ENCODE results near the gene DSCAM. TPM values are rescaled to one million over a fixed set of nuclear protein-coding genes. Genes with fewer than 3 reads are reported as not detected.
A peak's percentile ranks its signal among the peaks of the same experiment; 100 is the strongest.

DSCAM gene
- total and polyA plus RNA-seq, 4 donors = 0.02 to 0.25 (median 0.09) TPM

- no peak for TF ChIP-seq CTCF (IDR thresholded peaks at IDR 0.05; ENCODE audit: control extremely low read depth, extremely low read depth)
- ATAC-seq (ENCODE audit: insufficient read depth, low FRiP score) = no peak
Observed at GRCh38 chr21:40732253-40733023, 114.5 kb downstream of the DSCAM start.

GRCh38 chr21:40731206-40731605 lies 115.8 kb downstream of the DSCAM start:
- no peaks in the 10 kb centered on the region for H3K36me3 ChIP-seq (ENCODE audit: control insufficient read depth in 4 of 4, insufficient read depth in 4 of 4, low read length in 4 of 4)
- H3K9ac ChIP-seq (ENCODE audit: insufficient read depth in 1 of 2, low read length in 2 of 2) = no peak overlapping the region
- DNase-seq (no peak), ATAC-seq (ENCODE audit: insufficient read depth, low FRiP score) (no peak)
- no peak overlapping the region for H3K27ac ChIP-seq (ENCODE audit: low read depth in 1 of 2, low read length in 1 of 2)
- no peak overlapping the region for H3K4me3 ChIP-seq
- H3K4me1 ChIP-seq (ENCODE audit: control insufficient read depth in 5 of 5, insufficient read depth in 5 of 5, low read length in 5 of 5) = no peaks in the 10 kb centered on the region
- WGBS, 2 donors = 96% methylated on average over 1 of the region's 1 CpG
- H3K27me3 ChIP-seq (ENCODE audit: control insufficient read depth in 3 of 3, insufficient read depth in 3 of 3, low read length in 2 of 3) = no peaks in the 10 kb centered on the region
- no peak for TF ChIP-seq CTCF (IDR thresholded peaks at IDR 0.05; ENCODE audit: control extremely low read depth, extremely low read depth)
- H3K9me3 ChIP-seq (ENCODE audit: control insufficient read depth in 4 of 4, insufficient read depth in 3 of 4, low read length in 3 of 4) = peaks cover 0 to 2% (median 0%) of the 10 kb centered on the region in 4 donors

More at GRCh38 chr21:40732253-40733023, 114.5 kb downstream of the DSCAM start:
- Histone ChIP-seq H3K9me3 (ENCODE audit: control insufficient read depth in 4 of 4, insufficient read depth in 3 of 4, low read length in 3 of 4) (peaks cover 0 to 2% (median 0%) of the 10 kb centered on the region in 4 donors), H3K9ac (ENCODE audit: insufficient read depth in 1 of 2, low read length in 2 of 2) (no peak overlapping the region), H3K4me3 (no peak overlapping the region), H3K27me3 (ENCODE audit: control insufficient read depth in 3 of 3, insufficient read depth in 3 of 3, low read length in 2 of 3) (no peaks in the 10 kb centered on the region), H3K4me1 (ENCODE audit: control insufficient read depth in 5 of 5, insufficient read depth in 5 of 5, low read length in 5 of 5) (no peaks in the 10 kb centered on the region), H3K27ac (ENCODE audit: low read depth in 1 of 2, low read length in 1 of 2) (no peak overlapping the region), H3K36me3 (ENCODE audit: control insufficient read depth in 4 of 4, insufficient read depth in 4 of 4, low read length in 4 of 4) (no peaks in the 10 kb centered on the region)
- 47 to 65% methylated on average over 4 of the region's 4 CpGs for WGBS, 2 donors
- peak in 1 of 3 donors; percentile 8 for DNase-seq

- TF ChIP-seq CTCF (IDR thresholded peaks at IDR 0.05; ENCODE audit: control extremely low read depth, extremely low read depth) = no peak
- Histone ChIP-seq H3K4me3 (no peak overlapping the region), H3K9me3 (ENCODE audit: control insufficient read depth in 4 of 4, insufficient read depth in 3 of 4, low read length in 3 of 4) (peaks cover 0 to 2% (median 0%) of the 10 kb centered on the region in 4 donors), H3K9ac (ENCODE audit: insufficient read depth in 1 of 2, low read length in 2 of 2) (no peak overlapping the region), H3K27me3 (ENCODE audit: control insufficient read depth in 3 of 3, insufficient read depth in 3 of 3, low read length in 2 of 3) (no peaks in the 10 kb centered on the region), H3K27ac (ENCODE audit: low read depth in 1 of 2, low read length in 1 of 2) (no peak overlapping the region), H3K36me3 (ENCODE audit: control insufficient read depth in 4 of 4, insufficient read depth in 4 of 4, low read length in 4 of 4) (no peaks in the 10 kb centered on the region), H3K4me1 (ENCODE audit: control insufficient read depth in 5 of 5, insufficient read depth in 5 of 5, low read length in 5 of 5) (no peaks in the 10 kb centered on the region)
- DNase-seq = no peak
- no peak for ATAC-seq (ENCODE audit: insufficient read depth, low FRiP score)
- WGBS, 2 donors = 84 to 86% methylated on average over 7 of the region's 7 CpGs
Observed at GRCh38 chr21:40730426-40730800, 116.5 kb downstream of the DSCAM start.

Measured in lung (tissue), 12 donors.